Subcutaneous adipose tissue (tissue), 4 donors: ENCODE data around the gene PGBD5. TPM values are rescaled to one million over a fixed set of nuclear protein-coding genes. Genes with fewer than 3 reads are reported as not detected.

ENCODE experiments used
- total RNA-seq, 4 donors: library from RNA; depleted of rRNA; stranded (reverse); fragments of >200 nt; gene quantifications; one replicate each; pipeline ENCODE4 v1.1.0, GENCODE V29; 2016
- TF ChIP-seq, protein P1 (sequence below): fragments of 450-650 bp; IDR thresholded peaks from one replicate; pipeline ENCODE4 v1.5.1; 2016; ENCODE audit warnings: low read depth, mild to moderate bottlenecking, control low read depth, antibody characterized with exemption, moderate library complexity

Gene PGBD5
- total RNA-seq, 4 donors from 2014 or later = under 0.01 to 5.9 (median 0.27) TPM

DNA sequence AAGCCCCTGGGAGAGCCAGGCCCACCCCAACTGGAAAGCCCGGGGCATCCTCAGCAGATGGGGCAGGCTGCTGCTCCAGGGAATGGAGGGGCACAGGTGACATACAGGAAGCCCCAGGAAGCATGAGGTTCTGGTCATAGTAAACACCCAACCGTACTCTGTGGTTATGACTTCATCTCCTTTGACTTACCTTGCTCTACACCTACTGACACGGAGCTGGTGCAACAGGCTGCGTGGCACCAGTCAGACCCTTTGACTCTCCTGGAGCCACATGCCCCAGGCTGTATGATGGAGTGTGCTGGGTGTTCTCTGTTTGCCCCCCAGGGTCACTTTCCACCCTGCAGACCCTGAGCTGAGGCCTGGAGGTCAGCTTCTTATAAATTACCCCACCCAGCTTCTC is 72.1 kb downstream of the PGBD5 start:
- TF ChIP-seq, protein P1, sequence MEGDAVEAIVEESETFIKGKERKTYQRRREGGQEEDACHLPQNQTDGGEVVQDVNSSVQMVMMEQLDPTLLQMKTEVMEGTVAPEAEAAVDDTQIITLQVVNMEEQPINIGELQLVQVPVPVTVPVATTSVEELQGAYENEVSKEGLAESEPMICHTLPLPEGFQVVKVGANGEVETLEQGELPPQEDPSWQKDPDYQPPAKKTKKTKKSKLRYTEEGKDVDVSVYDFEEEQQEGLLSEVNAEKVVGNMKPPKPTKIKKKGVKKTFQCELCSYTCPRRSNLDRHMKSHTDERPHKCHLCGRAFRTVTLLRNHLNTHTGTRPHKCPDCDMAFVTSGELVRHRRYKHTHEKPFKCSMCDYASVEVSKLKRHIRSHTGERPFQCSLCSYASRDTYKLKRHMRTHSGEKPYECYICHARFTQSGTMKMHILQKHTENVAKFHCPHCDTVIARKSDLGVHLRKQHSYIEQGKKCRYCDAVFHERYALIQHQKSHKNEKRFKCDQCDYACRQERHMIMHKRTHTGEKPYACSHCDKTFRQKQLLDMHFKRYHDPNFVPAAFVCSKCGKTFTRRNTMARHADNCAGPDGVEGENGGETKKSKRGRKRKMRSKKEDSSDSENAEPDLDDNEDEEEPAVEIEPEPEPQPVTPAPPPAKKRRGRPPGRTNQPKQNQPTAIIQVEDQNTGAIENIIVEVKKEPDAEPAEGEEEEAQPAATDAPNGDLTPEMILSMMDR = no peak

DNA sequence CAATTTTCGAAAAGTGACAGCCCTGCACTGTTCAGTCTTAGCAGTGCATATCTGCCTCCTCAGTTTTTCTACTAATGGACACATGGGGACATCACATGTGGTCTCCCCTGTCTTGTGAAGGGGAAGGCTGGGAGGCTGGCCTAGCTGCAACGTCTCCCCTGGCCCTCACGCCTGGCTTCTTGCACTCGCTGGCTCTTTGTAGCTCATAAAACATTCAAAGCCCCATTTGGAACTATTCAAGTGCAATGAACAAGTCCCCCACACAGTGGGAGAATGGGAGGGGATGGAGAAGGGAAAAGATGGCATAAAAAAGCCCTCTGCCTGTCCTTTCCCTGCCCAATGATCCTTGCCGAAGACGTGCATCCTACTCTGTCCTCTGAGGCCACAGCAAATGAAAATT is 73.6 kb downstream of the PGBD5 start:
- TF ChIP-seq, protein P1 = no peak

DNA sequence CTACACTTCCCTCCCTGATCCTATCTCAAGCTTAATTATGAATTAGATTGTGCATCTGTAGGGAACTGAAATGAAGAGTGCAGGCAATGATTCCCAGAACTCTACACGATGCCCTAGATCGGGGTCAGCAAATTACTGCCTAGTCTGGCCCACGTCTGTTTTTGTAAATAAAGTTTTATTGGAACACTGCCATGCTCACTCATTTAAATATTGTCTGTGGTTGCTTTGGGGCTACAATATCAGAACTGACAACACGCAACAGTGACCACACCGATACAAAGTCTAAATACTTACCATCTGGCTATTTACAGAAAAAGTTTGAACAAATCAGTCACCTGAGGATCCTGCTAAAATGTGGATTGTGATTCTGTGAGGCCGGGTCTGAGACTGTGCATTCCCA is 74.1 kb downstream of the PGBD5 start:
- TF ChIP-seq, protein P1 = no peak

DNA sequence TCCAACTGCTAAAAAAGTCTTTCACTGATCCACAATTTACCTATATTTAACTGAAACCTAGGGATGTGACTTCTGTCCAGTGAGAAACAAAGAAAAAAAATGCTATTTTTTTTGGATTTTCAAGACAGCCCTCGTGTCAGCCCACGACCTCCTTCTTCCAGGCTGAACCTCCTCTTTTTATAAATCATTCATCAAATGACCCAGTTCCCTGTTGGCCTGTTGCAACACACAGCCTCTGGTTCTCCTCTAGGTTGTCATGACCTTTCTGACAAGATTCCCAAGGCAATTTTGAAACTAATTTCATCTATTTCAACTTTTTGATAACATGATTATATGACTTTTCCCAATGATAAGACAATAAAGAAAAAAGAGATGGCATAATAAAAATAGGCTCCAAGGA is 74.6 kb downstream of the PGBD5 start:
- TF ChIP-seq, protein P1 = no peak

DNA sequence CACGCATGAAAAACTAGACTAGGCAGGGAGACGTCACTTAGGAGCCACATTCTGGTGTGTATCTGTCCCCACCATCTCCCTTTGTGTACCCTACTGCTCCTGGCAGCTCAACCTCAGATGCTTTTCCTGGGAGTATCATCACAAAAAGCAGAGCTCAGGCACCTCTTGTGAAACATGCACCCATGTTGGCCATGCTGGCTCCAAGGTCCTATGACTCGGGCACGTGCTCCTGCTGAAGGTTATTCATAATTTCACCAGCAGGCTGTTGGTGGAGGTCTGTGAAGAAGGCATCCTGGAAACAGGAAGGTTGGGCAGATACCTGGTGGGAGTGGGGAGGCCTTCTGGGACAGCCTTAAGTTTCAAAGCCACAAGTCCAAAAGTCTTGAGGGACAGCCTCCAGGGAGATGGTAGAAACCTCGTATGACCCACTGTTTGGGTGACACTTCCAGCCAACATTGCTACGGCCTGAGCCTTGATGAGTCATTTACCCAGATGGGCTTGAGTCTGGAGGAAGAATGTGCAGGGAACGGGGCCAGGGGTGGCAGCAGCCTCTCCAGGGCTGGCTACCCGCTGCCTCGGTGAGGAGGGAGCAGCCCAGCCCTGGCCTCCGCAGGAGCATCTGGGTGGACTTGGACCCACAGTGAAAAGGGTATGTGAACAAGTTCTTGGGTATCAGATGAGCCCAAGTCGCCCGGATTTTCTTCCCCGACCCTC is 75.8 kb downstream of the PGBD5 start:
- TF ChIP-seq, protein P1 = no peak

DNA sequence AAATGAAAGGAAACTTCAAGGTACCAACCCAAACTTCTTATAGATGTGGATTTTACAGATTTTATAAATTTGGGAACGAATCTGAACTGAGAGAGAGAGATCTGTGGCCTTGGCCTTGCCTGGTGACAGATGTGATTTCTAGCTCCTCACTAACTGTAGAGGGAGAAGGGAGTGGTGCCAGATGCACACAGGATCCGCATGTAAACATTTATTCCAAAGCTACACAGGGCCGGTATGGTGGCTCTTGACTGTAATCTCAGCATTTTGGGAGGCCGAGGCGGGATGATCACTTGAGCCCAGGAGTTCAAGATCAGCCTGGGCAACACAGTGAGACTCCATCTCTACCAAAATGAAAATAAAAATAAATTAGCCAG is 77.1 kb downstream of the PGBD5 start:
- TF ChIP-seq, protein P1 = no peak

DNA sequence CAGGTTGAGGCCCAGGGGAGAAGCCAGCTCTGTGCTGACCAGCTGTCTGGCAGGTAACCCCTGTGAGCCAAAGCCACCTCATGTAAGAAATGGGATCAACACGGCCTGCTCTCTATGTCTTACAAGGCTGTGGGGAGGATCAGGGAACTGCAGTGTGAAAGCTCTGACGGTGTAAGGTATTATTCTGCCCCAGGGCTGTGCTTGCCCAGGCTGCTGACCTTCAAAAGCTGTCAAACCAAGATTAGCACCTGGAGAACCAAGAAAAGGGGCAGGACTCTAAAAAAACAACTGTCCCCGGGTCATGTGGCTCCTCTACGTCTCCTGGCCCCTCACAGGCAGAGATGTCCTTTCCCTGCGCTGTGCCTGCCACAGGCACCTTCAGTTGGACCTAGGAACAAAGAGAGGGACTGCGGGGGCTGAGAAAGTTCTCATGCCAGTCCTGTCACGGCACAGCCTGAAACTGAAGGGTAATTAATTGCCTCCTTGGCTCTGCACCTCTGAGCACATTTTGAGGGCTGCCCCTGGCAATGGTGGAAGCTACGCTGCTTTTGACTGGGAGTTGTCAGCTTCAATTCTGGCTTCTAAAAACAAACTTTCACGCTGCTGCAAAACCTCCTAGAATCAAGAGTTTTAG is 77.6 kb downstream of the PGBD5 start:
- TF ChIP-seq, protein P1 = no peak
